Stimulated activated naive CD4-positive, alpha-beta T cell treated with Interleukin-2 at 50 U/mL for 16 hours (primary cell): Measurements from ENCODE around the gene PDZD2.
"Not testable (repeated sequence)": the region's sequence is repeated elsewhere in the genome, so short reads cannot be mapped to it uniquely, and the experiment has no call there.

Source experiments
- DNase-seq: peaks from one replicate; lab custom pipeline; 2025; lab: John Stamatoyannopoulos, UW

The PDZD2 gene

GRCh38 chr5:31770132-31770720 lies 131.3 kb downstream of the PDZD2 start:
- DNase-seq = no peak

DNA sequence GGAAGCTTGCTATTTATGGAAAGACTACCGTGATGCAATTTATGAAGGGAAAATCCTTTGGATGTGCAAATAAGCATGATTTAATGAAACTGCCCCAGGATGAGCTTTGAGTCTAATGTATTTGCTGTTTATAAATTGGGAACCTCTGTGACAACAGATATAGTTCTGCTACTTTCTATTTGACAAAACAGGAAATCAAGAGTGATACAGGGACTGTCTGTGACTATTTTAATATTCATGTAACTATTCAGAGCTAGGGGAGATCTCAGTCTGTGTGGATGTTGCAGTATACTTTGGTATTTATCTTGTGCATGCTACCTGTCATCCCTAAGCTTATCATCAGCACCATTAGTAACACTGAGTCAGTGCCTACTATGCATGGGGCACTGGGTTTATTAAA lies 132.1 kb downstream of the PDZD2 start:
- DNase-seq = no peak

DNA sequence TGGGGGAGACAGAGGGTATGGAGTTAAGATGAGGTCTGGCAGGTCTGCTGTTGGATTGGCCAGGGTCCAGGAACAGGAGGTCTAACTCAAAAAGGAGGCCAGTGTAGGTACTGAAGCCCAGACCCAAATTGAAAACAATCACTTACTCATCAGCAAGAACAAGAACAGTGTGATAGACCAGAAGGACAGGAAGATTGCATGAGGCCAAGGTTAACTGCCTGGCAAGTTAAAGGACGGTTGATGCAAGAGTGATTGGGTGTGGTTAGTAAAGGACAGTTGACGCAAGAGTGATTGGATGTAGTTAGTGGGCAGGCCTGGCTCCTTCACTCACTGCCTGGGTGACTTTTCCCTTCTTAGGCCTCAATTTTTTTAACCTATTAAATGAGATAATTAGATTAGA lies 132.6 kb downstream of the PDZD2 start:
- no peak for DNase-seq

GRCh38 chr5:31776294-31776693 lies 137.4 kb downstream of the PDZD2 start:
- not testable (repeated sequence) for DNase-seq

- DNase-seq = no peak
Observed at GRCh38 chr5:31776976-31777651, 138.2 kb downstream of the PDZD2 start.

DNA sequence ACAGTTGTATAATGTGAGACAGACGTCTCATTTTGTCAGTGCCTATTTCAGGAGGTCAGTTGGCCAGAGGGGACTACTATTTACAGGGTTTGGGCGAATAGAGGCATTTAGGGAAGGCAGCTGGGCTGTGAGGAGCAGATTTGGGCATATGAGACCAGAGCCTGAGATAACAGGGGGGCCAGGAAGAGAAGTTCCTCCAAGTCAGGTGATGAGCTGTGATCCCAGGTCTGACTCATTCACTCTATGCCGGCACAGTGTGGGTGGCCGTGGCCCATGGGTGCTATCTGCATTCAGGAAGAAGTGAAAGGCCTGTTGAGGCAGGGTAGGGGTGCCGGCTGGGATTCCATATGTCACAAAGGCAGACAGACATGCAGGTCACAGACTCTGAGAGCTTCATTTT lies 142.8 kb downstream of the PDZD2 start:
- no peak for DNase-seq

GRCh38 chr5:31783086-31783645 lies 144.2 kb downstream of the PDZD2 start:
- DNase-seq = no peak

DNA sequence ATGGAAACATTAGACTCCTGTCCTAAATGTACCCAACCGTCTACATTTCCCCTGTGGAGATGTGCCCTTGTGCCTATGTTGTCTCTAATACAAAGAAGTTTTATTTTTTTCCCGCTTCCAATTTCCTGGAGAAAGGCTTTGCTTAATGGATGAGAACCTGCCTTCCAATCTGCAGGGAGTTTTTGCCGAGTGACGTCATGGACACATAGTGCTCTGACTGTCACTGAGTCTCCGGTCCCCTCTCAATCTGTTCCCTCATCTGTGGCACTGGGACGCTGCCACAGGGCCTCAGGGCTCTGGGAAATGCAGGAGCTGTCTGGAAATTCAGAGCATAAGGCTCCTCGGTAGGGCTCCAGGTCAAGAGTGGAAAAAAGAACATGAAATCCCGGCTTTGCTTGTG lies 144.8 kb downstream of the PDZD2 start:
- no peak for DNase-seq

- no peak for DNase-seq
Observed at GRCh38 chr5:31786090-31786631, 147.2 kb downstream of the PDZD2 start.

GRCh38 chr5:31794009-31794408 lies 155.1 kb downstream of the PDZD2 start:
- no peak for DNase-seq

DNA sequence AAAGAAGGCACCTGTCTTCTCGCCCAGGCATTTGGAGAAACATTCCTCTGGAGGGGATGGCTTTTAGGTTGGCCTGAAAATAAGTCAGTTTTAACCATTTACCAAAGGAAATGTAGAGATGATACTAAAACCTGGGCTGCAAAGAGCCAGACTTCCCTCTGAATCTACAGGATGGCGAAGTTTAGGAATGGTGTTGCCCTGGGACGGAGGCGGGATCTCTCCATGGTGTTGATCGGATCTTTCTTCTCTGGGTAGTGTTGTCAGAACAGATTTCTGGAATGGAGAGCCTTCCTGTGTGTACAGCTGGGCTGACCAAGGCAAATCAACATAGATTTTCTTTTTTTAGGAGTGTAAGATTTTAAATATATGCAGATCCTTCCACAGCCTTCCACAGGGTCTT lies 159.2 kb downstream of the PDZD2 start:
- DNase-seq = no peak

GRCh38 chr5:31800351-31800750 lies 161.4 kb downstream of the PDZD2 start:
- no peak for DNase-seq

DNA sequence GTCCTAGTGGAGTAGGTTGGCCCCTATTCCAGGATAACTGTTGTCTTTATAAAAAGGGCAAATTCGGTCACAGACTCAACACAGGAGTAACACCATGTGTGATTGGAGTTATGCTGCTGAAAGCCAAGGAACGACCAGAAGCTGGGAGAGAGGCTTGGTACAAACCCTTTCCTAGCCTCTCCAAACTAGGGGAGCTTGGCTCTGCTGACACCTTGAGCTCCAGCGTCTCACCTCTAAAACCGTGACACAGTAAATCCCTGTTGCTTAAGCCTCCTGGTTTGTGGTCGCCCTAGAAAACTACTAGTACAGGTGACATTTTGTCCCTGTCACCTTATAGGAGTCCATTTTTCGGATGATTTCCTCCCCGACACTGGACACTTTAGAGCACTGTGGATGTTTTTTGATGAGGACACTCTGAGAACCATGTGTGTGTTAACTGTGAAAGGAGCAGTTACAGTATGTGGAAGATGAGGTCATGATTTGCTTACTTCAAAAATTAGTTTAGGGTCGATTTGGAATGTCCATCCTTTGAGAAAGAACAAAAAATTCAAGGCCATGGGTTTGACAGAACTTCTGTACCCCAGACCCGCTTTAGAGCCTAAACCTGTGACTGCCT lies 167.0 kb downstream of the PDZD2 start:
- DNase-seq = no peak

DNA sequence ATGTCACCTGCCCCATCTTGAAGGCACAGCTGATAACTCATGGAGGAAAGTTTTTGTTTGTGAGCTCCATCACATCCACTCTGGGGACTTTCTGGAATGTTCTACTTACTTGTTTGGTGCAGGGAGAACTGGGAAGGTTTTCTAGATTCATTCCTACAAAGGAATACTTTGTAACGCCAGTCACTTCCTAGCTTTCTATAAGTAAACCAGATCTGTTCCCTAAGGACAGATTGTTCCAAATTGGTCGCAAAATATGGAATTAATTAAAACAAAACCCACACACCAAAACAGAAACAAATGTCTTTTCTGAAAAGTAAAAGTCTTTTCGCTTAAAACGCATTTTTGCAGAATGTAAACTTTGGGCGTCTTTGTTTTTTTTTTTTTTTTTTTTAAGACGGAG lies 167.6 kb downstream of the PDZD2 start:
- no peak for DNase-seq

- no peak for DNase-seq
Observed at GRCh38 chr5:31807789-31808540, 169.0 kb downstream of the PDZD2 start.

DNA sequence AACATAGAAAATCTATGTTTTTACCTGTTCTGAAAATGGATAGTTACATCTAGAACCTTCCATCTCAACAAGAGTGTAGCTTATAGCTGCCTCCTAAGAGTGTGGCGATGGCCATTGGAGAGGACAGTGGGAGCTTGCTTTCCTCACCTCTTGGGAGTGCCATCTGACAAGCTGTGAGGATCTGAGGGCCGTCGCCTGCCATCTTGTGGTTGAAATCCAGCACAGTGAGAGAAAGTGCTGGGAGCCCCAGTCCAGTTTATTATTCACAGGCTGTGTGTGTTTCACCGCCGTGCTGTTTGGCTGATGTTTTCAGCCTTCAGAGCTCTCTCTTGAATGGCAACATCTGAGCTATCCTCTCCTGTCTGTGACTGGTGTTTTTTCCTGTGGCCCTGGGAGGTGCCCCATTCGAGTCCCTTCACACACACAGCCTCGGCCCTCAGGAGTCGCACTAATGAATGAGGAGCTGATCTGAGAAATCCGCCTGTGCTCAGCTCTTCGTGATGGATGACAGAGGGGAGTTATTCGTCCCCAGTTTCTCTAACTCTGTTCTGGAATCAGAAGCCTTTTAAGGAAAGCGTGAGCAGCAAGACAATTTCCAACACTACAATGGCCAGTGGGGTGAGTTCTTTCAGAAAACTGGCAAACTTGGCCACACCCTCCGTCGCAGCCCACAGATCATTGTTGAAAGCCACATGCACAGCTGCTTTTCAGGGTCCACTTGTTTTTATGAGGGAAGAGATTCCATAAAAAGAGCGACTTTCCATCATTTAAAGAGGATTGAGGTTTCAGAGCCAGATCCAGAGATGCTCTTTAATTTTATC lies 170.3 kb downstream of the PDZD2 start:
- no peak for DNase-seq

- no peak for DNase-seq
Observed at GRCh38 chr5:31811210-31811609, 172.3 kb downstream of the PDZD2 start.

GRCh38 chr5:31815376-31815775 lies 176.4 kb downstream of the PDZD2 start:
- no peak for DNase-seq

GRCh38 chr5:31819926-31820516 lies 181.1 kb downstream of the PDZD2 start:
- DNase-seq = no peak

DNA sequence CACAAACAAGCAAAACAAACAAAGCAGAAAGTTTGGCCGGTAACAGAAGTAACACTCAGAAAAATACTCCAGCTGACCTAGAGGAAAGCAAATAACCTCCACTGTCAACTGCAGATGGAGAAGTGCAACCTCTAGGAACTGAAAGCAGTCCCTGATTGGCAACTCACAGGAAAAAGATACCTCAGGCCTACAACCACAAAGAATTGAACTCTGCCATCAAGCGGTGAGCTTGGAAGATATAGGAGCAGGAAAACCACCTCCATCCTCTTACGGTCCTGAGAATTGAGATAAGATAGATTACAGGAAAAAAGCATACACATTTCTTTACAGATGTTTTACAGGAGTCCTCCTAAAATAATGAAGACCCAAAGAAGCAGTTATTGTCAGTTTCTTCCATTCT lies 184.5 kb downstream of the PDZD2 start:
- DNase-seq = no peak
